ENCODE measurements around the gene SECTM1.
A peak's percentile ranks its signal among the peaks of the same experiment; 100 is the strongest.
"Not testable (repeated sequence)": the region's sequence is repeated elsewhere in the genome, so short reads cannot be mapped to it uniquely, and the experiment has no call there.

Gene SECTM1

DNA sequence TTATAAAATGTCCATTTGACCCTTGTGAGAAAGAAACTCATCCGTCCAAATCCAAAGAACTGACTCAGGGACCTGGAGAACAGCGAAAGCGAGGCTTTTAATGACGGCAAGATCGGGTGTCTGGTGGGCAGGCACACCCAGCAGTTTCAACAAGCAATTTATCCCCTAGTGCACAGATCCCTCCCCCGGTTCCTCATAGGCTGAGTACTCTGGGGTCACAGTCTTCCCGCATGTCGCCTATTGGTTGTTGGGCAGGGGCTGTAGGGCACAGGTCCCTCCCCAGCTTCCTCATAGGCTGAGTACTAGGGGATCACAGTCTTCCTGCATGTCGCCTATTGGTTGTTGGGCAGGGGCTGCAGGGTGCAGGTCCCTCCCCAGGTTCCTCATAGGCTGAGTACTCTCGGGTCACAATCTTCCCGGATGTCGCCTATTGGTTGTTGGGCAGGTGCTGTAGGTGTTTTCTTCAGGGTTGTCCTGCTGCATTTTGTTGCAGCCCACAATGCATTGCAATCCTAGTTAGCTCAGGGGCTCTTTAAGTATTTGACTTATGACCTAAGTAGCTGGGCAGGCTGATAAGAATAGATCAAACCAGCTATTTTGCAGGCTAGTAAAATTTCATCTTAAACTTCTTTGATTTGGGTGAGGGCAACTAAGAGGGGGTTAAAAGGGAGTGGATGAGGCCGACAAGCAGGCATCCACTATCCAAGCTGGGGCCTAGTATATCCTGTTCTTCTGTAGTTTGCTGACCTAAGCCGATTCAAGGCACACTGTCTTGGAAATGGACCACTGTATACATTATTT lies 34.4 kb upstream of the SECTM1 start:
- no peak for DNase-seq

DNA sequence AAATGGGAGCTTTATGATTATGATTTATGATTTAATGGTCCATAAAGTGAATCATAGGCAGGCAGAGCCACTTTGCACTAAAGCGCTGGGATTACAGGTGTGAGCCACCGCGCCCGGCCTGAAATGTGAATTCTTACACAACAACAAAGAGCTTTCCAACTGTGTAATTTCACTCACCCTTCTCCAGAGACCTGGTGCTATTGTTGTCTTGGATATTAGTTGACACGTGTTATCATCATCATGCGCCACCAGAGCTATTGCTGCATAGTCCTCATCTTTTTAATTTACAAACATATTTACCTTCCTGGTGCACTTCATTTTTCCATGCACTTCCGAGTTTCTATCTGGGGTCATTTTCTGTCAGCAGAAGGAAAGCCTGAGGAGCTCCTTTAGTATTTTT lies 33.2 kb upstream of the SECTM1 start:
- DNase-seq: no peak

DNA sequence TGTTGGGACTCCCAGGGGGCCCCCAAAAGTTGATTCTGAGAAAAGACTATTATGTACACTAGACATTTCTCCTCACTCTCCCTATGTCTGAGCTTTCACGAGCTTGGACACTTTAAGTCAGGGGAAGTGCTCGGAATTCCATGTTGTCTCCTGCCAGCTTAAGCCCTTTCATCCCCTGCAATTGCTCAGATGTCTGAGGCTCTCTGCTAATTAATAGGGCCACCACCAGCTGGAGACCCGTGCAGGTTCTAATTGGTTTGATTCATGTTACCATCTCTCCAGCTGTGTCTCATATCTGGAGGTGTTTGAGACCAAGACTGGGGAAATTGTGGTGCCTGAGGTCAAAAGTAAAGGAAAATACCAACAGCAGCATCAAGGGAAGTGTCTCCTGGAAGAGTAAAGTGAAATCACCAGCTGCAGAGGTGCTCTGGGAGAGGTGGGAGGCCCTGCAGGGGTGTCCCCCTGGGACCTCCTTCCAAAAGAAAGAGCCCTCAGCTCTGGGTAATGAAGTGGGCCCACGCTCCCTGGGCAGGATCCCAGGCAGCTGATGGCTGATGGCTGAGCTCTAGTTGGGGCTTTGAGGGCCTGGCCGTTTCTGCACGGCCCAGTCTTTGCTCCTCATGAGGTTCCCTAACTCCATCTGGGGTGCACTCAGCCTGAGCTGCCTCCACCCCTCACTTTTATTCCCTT lies 32.2 kb upstream of the SECTM1 start:
- no peak for DNase-seq

DNA sequence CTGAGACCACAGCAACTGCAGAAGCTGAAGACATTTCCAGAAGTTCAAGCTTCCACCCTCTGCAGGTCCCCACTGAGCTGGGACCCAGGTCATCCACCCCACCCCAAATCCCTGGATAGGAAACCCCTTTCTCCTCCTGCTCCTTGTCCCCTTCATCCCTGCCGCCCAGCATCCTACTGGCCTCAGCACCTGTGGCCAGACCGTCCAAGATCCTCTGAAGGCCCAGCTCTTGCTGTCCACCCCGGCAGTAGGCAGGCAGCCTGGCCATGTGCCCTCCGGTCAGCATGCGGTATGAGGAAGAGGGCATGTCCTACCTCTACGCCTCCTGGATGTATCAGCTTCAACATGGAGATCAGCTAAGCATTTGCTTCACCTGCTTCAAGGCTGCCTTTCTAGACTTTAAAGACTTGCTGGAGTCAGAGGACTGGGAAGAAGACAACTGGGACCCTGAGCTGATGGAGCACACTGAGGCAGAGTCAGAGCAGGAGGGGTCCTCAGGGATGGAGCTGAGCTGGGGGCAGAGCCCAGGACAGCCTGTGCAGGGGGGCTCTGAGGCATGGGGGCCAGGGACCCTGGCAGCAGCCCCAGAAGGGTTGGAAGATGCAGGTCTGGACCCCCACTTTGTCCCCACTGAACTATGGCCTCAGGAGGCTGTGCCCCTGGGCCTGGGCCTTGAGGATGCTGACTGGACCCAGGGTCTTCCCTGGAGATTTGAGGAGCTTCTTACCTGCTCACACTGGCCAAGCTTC lies 28.5 kb upstream of the SECTM1 start:
- DNase-seq: no peak

DNA sequence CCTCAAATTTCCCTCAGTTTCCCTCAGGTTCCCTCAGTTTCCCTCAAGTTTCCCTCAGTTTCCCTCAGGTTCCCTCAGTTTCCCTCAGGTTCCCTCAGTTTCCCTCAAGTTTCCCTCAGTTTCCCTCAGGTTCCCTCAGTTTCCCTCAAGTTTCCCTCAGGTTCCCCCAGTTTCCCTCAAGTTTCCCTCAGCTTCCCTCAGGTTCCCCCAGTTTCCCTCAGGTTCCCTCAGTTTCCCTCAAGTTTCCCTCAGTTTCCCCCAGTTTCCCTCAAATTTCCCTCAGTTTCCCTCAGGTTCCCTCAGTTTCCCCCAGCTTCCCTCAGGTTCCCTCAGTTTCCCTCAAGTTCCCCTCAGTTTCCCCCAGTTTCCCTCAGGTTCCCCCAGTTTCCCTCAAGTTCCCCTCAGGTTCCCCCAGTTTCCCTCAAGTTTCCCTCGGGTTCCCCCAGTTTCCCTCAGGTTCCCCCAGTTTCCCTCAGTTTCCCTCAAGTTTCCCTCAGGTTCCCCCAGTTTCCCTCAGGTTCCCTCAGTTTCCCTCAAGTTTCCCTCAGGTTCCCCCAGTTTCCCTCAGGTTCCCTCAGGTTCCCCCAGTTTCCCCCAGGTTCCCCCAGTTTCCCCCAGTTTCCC lies 26.0 kb upstream of the SECTM1 start:
- DNase-seq: not testable (repeated sequence)

DNA sequence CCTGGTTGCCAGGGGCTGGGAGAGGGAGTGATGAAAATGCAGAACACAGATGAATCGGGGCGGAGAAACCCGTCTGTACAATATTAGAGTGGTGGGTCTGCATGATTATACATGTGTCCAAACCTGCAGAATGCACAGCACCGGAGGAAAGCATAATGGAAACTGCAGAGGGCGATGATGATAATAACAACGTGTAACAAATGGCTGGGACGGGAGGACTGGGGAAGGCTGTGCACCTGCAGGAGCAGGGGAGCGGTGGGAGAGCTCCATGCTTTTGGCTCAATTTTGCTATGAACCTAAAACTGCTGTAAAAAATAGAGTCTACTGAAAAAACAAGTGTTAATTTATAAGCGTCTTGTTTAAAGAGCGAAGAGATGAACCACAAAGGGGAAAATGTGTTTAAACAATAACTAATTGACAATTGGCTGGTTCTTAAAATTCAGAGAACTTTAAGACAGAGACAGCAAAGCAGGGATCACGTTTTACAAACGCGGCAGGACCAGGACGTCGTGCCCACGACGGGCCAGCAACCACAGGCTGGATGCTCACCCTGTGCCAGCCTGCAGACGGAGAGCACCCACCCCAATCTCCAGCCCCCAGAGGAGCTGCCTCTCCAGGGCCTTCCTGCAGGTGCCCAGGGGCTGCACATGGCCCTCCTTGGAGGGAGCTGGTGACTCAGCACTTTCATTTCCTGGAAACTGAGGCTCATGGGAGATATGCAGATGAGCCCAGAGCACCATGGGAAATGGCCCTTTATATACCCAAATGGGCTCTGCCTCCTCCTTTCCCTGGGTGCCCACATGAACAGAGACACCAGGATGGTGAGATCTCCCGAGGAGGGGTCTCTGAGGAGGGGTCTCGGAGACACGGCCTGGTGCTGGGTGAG lies 25.1 kb upstream of the SECTM1 start, which contains the start of gene TEX19:
TEX19 (plus strand) TSS at position 783 of the 886 bp plus-strand sequence. CDS start 2,904 bp downstream, outside the sequence.
- DNase-seq: no peak

DNA sequence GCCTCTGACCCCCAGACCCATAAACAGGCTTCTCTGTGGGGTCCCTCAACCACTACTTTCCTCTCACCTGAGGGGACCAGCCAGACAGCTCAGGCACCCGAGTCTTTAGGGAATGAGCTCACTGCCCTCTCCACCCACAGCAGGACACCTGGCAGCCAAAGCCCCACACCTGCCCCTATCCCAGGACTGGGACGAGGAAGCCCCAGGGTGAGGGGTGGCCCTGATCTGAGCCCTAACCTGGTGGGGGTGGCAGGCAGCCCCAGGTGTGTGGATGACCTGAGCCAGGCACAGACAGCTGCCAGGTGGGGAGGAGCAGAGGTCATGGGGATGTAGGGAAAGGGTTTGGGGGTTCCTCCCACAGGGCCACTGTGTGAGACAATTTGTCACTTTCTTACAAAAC lies 23.8 kb upstream of the SECTM1 start:
- DNase-seq: no peak

DNA sequence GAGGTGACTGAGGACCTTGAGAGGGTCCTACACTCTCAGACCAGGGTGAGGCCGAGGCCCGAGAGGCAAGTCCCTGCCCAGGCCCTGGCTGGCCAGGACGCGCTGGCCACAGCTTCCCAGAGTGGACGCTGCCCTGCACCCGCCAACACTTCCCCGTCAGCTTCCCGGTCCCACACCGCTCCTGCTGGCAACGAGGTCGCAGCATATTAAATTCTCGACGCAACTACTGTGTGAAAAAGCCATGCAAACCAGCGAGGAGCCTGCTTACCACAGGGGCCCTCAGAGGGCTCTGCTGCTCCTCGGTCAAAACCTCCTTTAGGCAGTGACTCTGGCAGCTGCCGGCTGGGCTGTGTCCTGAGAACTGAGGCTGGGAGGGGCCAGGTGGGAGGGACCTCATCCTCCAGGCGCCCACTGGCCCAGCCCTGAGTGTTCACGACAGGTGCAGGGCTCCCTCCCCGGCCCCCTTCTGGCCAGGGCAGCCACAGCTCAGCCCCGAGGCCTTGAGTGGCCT lies 23.3 kb upstream of the SECTM1 start:
- peak; percentile 84 for DNase-seq

DNA sequence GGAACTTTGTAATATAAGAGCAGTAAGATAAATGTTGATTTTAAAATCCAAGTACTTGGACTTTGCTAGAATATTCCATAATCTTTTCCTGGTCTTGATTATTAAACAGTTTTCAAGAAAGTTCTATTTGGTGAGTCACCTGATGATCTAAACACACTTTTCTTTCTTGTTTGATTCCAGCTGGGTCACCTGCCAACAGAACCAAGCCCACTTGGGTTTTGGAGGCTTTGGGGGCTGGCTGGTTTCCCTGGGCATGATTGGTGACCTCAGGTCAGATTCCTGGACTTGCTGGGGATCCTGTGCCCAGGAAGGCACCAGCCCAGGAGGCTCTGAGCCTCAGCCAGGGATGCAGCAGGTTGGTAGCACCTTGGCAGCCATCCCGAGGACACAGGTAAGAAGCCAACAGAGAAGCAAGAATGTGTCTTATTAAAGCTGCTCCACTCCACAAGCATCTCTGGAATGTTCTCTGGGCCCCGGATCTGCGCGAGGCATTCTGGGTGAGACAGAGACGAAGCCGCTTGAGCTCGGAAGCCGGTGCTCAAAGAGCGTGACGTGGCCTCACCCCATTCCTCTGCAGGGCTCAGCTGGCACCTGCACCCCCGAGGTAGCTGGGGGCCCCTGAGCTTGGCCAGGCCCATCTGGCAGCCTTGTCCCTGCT lies 22.3 kb upstream of the SECTM1 start:
- DNase-seq: no peak

DNA sequence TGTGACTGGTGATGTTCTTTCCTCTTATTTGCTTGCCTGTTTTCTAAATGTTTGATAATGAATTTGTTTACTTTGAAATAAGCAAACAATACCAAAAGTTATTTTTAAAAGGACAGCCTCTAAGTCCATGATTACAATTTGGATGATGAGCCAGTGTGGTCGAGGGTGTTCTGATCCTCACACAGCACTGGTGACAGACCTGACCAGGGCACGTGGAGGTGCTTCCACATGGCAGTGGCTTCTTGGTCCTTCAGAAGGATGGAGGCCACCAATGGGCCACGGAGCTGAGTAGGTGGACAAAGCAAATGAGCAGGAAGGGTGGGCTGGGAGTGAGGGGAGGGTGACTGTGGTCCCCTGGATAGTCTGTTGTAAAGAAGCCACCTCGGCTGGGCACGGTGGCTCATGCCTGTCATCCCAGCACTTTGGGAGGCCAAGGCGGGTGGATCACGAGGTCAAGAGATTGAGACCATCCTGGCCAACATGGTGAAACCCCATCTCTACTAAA lies 21.3 kb upstream of the SECTM1 start:
- DNase-seq: no peak

DNA sequence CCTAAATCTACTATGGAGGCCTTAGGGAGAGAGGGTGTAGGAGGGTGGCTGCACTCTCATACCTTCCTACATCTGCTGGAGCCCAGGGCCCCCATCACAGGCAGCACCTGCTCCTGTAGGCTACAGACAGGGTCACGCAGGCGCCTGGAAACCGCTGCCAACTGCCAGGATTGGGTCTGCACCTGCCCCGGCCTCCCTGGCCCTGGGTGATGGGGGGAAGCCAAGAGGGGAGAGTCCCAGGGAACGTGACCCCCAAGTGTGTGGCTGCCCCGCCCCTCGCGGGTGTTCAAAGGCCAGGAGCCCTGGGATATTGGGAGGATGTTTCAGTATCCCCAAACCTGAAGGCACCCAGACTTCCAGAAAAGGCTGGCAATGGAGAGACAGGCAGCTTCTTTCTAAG lies 19.9 kb upstream of the SECTM1 start:
- DNase-seq: no peak

DNA sequence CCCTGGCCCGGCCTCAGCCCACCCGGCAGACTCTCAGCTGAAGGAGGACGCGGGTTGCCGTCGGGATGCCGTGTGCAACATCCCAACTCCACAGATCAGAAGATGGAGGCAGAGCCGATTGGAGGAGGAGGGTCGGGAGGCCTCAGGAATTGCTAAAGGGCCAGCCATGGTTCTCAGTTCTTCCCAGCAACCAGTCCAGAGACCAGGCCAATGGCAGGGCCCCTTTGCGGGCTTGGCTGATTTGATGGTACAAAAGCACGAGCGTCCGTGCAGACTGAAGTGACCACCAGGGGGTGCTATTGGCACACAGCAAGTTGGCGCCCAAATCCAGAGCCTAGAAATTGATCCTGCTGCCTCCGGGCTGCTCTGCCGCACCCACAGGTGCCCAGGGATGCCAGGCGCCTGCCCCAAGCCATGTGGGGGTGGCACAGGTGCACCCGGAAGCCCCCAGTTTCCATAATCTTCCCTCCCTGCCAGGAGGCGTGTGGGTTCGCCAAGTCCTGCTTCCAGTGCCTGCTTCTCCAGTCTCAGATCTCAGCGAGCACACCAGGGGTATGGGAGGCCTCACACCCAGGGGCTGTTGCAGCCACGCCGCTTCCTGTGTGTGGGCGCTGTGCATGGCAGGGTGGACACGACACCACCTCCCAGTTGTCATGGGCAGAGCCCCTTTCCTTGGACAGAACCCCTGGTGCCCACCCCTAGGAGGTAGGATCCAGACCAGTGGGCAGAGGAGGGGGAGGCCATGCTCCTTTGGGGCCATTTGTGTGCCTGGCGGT lies 18.3 kb upstream of the SECTM1 start:
- DNase-seq: peak; percentile 95

DNA sequence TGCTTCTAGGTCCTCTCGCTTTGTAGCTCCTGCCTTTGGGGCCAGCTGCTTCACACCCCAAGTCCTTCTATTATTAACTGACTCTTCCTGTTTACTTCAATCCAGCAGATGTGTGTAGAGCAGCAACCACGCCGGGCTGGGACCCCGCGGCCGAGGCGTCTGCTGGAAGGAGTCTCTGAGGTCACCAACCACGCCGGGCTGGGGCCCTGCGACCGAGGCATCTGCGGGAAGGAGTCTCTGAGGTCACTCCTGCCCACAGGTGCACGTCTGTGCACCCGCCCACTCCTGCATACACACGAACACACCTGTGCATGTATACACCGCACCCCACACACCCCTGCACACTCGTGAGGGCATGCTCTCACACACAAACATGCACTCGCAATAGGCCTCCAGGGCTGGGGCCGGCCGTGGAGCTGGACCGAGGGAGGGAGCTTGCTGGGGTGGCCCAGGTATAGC lies 17.7 kb upstream of the SECTM1 start:
- DNase-seq: no peak

DNA sequence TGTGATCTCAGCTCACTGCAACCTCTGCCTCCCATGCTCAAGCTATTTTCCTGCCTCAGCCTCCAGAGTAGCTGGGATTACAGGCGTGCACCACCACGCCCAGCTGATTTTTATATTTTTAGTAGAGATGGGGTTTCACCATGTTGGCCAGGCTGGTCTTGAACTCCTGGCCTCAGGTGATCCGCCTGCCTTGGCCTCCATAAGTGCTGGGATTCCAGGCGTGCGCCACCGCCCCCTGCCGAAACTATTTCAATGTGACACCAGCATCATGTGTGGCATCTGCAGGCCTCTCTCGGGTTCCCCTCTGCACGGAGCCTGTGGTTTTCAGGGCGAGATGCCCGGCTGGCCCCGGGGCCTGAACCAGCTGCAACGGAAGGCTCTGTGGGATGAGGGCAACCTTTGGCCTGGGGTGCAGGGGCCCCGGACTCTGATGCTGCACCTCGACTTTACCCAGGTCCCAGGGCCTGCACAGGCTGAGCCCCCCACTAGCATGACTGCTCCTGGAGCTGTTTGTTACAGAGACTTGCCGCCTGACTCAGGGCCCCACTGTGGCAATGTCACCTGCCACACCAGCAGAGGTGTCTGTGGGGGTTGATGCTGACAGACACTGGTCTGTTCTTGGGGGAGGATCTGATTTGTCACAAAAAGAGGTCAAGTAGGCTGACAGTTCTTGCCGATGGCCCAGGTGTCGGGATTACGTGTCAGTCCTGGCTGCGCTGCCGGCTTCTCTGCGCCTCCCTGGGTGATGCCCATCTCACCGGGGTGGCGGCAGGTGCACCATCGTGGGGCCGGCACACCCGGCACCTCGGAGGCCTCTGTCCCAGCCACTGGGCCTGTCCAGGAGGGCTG lies 16.8 kb upstream of the SECTM1 start:
- no peak for DNase-seq

DNA sequence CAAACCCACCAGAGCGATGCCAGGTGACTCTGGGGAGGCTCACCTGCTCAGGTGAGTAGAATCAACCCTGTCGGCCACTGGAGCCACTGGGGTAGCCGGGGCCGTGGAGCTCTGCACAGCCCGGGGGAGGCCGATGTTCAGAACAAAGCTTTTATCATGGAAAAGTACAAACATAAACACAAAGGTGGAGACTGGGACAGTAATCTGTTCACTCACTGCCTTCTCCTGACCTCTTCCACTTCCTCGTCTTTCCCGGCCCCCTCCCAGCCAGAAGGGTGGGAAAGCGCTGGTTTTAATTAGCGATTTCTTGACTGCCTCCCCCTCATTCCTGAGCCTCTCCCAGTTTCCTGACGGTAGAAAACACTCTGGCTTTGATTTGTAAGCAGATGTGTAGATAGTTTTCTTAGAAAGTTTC lies 15.7 kb upstream of the SECTM1 start:
- no peak for DNase-seq

DNA sequence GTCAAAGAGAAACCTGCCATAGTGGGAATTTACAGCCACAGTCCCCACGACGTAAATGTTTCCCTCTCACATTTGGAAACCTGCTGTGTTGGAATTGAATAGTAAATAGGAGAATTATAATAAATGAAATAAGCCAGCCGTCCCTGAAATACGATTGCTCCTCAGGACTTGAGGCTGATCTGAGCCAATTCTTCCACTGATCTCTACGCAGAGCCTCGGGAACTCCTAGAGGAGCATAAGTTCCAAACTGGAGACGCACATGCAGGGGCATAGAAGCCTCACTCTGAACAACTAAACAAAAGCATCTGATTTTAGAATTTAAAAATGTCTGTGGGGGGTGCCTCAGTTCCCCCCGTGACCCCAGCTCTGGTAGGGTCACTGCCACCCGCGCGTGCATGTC lies 15.3 kb upstream of the SECTM1 start:
- no peak for DNase-seq

DNA sequence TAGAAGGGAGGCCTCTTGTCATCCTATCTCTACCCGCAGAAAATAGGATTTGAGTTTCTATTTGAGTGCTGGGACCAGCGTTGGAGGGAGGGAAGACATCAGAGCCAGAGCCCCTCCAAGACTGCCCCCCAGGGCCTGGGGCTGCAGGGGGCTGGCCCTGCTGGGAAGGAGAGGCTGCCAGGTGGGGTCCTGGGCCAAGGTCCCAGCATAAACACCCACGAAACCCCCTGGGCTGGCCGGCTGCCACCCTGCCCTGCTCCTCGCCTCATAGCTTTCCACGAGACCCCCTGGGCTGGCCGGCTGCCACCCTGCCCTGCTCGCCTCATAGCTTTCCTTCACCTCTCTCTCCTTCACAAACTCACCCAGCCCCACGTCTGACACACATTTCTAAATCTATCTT lies 14.9 kb upstream of the SECTM1 start:
- no peak for DNase-seq

DNA sequence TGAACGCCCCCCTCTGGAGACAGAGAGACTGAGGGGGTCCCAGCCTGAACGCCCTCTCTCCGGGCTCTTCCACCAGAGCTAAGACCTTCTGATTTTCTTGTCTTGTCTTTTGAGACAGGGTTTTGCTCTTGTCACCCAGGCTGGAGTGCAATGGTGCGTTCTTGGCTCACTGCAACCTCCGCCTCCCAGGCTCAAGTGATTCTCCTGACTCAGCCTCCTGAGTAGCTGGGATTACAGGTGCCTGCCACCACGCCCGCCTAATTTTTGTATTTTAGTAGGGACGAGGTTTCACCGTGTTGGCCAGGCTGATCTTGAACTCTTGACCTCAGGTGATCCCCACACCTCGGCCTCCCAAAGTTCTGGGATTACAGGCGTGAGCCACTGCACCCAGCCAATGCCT lies 14.4 kb upstream of the SECTM1 start:
- DNase-seq: not testable (repeated sequence)
